ENCODE results near the gene CASD1.

Gene CASD1

DNA sequence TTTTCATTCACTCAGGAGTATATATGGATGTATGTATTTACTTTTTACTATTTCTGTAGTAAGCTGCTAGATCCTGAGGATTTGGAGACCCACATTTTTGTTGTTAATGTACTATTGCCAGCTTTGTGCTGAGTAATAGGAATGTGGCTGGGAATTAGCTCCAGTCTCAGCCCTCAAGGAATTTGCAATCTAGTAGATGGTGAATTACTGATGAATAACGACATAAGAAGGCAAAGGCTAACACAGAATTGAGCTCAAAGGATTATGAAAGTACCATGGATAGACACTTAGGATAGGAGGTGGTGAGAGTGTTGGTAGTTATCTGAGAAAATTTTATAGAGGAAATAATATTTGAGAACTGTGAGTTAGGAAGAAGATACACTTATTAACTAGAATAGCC lies 19.9 kb downstream of the CASD1 start:
- no peak overlapping the region for H3K4me3 ChIP-seq (replicated peaks; ENCODE audit: low read depth, low read length)
- TF ChIP-seq, protein P1, sequence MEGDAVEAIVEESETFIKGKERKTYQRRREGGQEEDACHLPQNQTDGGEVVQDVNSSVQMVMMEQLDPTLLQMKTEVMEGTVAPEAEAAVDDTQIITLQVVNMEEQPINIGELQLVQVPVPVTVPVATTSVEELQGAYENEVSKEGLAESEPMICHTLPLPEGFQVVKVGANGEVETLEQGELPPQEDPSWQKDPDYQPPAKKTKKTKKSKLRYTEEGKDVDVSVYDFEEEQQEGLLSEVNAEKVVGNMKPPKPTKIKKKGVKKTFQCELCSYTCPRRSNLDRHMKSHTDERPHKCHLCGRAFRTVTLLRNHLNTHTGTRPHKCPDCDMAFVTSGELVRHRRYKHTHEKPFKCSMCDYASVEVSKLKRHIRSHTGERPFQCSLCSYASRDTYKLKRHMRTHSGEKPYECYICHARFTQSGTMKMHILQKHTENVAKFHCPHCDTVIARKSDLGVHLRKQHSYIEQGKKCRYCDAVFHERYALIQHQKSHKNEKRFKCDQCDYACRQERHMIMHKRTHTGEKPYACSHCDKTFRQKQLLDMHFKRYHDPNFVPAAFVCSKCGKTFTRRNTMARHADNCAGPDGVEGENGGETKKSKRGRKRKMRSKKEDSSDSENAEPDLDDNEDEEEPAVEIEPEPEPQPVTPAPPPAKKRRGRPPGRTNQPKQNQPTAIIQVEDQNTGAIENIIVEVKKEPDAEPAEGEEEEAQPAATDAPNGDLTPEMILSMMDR (IDR thresholded peaks at IDR 0.05; ENCODE audit: low read depth, low read length, missing control alignments) = no peak
- DNase-seq (ENCODE audit: extremely low read depth, low read depth) = no peak

- TF ChIP-seq, protein P1 (IDR thresholded peaks at IDR 0.05; ENCODE audit: low read depth, low read length, missing control alignments) = no peak
- DNase-seq (ENCODE audit: extremely low read depth, low read depth) = no peak
- no peak overlapping the region for H3K4me3 ChIP-seq (replicated peaks; ENCODE audit: low read depth, low read length)
These were observed 20.5 kb downstream of the CASD1 start for GRCh38 chr7:94530109-94530508.

- no peak overlapping the region for H3K4me3 ChIP-seq (replicated peaks; ENCODE audit: low read depth, low read length)
- TF ChIP-seq, protein P1 (IDR thresholded peaks at IDR 0.05; ENCODE audit: low read depth, low read length, missing control alignments) = no peak
- no peak for DNase-seq (ENCODE audit: extremely low read depth, low read depth)
These were observed 23.1 kb downstream of the CASD1 start for GRCh38 chr7:94532676-94533075.

DNA sequence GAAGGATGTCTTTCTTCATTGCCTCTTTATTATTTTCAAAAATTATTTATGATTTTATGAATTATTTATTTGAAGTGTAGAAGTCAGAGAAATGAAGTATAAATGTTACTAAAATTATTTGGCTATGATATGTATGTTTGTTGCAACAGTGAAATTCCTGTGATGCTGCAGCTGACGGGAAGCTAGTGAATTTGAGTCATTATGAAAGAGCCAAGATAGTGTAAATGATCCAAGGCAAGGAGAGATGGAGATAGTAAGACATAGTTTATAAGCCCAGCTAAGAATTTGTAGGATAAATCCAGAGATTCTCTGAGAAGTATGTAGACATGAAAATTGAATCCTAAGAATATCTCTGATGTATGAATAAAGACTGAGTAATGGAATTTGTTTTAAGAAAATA lies 30.8 kb downstream of the CASD1 start:
- DNase-seq (ENCODE audit: extremely low read depth, low read depth) = no peak
- no peak overlapping the region for H3K4me3 ChIP-seq (replicated peaks; ENCODE audit: low read depth, low read length)
- TF ChIP-seq, protein P1 (IDR thresholded peaks at IDR 0.05; ENCODE audit: low read depth, low read length, missing control alignments) = no peak

DNA sequence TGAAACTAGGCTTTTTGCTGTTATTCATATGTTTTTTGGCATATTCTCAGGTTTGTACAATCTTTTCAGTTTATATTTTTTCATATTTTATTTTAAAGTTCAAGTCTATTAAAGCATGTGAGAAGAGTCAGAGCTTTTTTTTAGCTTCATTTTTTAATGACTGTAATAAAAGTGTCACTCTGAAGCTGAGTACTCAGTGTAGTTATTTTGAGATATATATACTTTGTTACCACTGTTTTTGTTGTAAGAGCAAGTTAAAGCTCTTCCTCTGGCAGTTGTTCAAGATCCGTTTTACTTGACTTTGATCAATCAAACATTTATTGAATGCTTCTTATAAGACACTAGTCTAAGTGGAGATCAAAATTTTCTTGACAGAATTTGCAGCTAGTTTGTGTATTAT lies 37.5 kb downstream of the CASD1 start:
- DNase-seq (ENCODE audit: extremely low read depth, low read depth) = no peak
- TF ChIP-seq, protein P1 (IDR thresholded peaks at IDR 0.05; ENCODE audit: low read depth, low read length, missing control alignments) = no peak
- no peak overlapping the region for H3K4me3 ChIP-seq (replicated peaks; ENCODE audit: low read depth, low read length)

GRCh38 chr7:94556028-94556427 lies 46.4 kb downstream of the CASD1 start:
- no peak overlapping the region for H3K4me3 ChIP-seq (replicated peaks; ENCODE audit: low read depth, low read length)
- TF ChIP-seq, protein P1 (IDR thresholded peaks at IDR 0.05; ENCODE audit: low read depth, low read length, missing control alignments) = no peak
- no peak for DNase-seq (ENCODE audit: extremely low read depth, low read depth)

GRCh38 chr7:94557215-94557614 lies 47.6 kb downstream of the CASD1 start:
- TF ChIP-seq, protein P1 (IDR thresholded peaks at IDR 0.05; ENCODE audit: low read depth, low read length, missing control alignments) = no peak
- H3K4me3 ChIP-seq (replicated peaks; ENCODE audit: low read depth, low read length) = no peak overlapping the region
- no peak for DNase-seq (ENCODE audit: extremely low read depth, low read depth)

Data from HFF-Myc (cell line).